ENCODE data around the gene TRIM15. TPM values are rescaled to one million over a fixed set of nuclear protein-coding genes. Genes with fewer than 3 reads are reported as not detected.

TRIM15 gene
- total RNA-seq, 4 donors from 2014 or later, result not detected

GRCh38 chr6:30216096-30216495 is 52.8 kb downstream of the TRIM15 start:
- TF ChIP-seq CTCF (IDR thresholded peaks at IDR 0.05; ENCODE audit: low read depth), result no peak

GRCh38 chr6:30219244-30219643 is 55.9 kb downstream of the TRIM15 start:
- TF ChIP-seq CTCF (IDR thresholded peaks at IDR 0.05; ENCODE audit: low read depth), result no peak

Small RNA genes within 50 kb of the gene (small RNA-seq; reads per million reads assigned to genes)
- not detected for gene RF00554

Other genes with a start within 250 kb of the TRIM15 start
- gene HLA-A, start 221.0 kb upstream of the TRIM15 start, total RNA-seq, result 1,000 to 10,000 TPM in 1 of 4 donors, 100 to 1,000 TPM in 3; 194 to 1,522 (median 473) TPM
- gene POLR1H, start 102.3 kb upstream of the TRIM15 start, total RNA-seq, result 10 to 100 TPM; 12.8 to 23.8 (median 20.0) TPM
- gene PPP1R11, start 96.3 kb upstream of the TRIM15 start, total RNA-seq, result 10 to 100 TPM; 27.1 to 45.5 (median 33.0) TPM
- not detected for gene RNF39, start 87.8 kb upstream of the TRIM15 start, total RNA-seq
- not detected for gene TRIM31, start 50.5 kb upstream of the TRIM15 start, total RNA-seq
- not detected for gene TRIM40, start 27.4 kb upstream of the TRIM15 start, total RNA-seq
- gene TRIM10, start 2.3 kb upstream of the TRIM15 start, total RNA-seq, result not detected
- gene TRIM26, start 49.9 kb downstream of the TRIM15 start, total RNA-seq, result 10 to 100 TPM; 24.3 to 32.6 (median 28.5) TPM
- 10 to 100 TPM in 2 of 4 donors, 1 to 10 TPM in 2; 7.5 to 14.9 (median 10.8) TPM for gene TRIM39, start 163.4 kb downstream of the TRIM15 start, total RNA-seq
- 10 to 100 TPM; 43.3 to 69.6 (median 49.5) TPM for gene RPP21, start 181.6 kb downstream of the TRIM15 start, total RNA-seq

All from subcutaneous adipose tissue (tissue), 4 donors.